Measurements from ENCODE around the gene KDM4B. TPM values are rescaled to one million over a fixed set of nuclear protein-coding genes. Genes with fewer than 3 reads are reported as not detected.
"Not testable (repeated sequence)": the region's sequence is repeated elsewhere in the genome, so short reads cannot be mapped to it uniquely, and the experiment has no call there.

KDM4B gene
- total RNA-seq, 1 donor from 2014 or later = 49.2 TPM

GRCh38 chr19:4971816-4972495 is 3.0 kb downstream of the KDM4B start:
- intact Hi-C loops (cut with micrococcal nuclease) = loop anchor here (10.0 kb wide), 1 partner anchor 53 kb away; no protein-coding TSS in a partner anchor

GRCh38 chr19:4972509-4973230 is 3.8 kb downstream of the KDM4B start:
- no peak for DNase-seq
- peaks cover 36% of the 10 kb centered on the region for H3K4me1 Mint-ChIP-seq
- peaks cover 21% of the 10 kb centered on the region for H3K36me3 Mint-ChIP-seq (ENCODE audit: low read depth)
- H3K27me3 Mint-ChIP-seq = no peaks in the 10 kb centered on the region
- peak overlapping the region; percentile 60 for H3K27ac Mint-ChIP-seq
- H3K9me3 Mint-ChIP-seq = no peaks in the 10 kb centered on the region
- H3K4me3 Mint-ChIP-seq = no peak overlapping the region
- intact Hi-C loops (cut with micrococcal nuclease) = loop anchor here (10.0 kb wide), 1 partner anchor 52 kb away; no protein-coding TSS in a partner anchor

More at GRCh38 chr19:4971816-4972495, 3.0 kb downstream of the KDM4B start:
- no peaks in the 10 kb centered on the region for H3K27me3 Mint-ChIP-seq
- H3K4me1 Mint-ChIP-seq = peaks cover 40% of the 10 kb centered on the region
- DNase-seq = no peak
- H3K4me3 Mint-ChIP-seq = peak overlapping the region; percentile 98
- no peak overlapping the region for H3K27ac Mint-ChIP-seq
- H3K36me3 Mint-ChIP-seq (ENCODE audit: low read depth) = peaks cover 17% of the 10 kb centered on the region
- no peaks in the 10 kb centered on the region for H3K9me3 Mint-ChIP-seq

- intact Hi-C loops (cut with micrococcal nuclease) = loop anchor here (10.0 kb wide), 1 partner anchor 50 kb away; no protein-coding TSS in a partner anchor
- H3K27ac Mint-ChIP-seq = no peak overlapping the region
- no peaks in the 10 kb centered on the region for H3K9me3 Mint-ChIP-seq
- peaks cover 22% of the 10 kb centered on the region for H3K36me3 Mint-ChIP-seq (ENCODE audit: low read depth)
- DNase-seq = no peak
- peaks cover 27% of the 10 kb centered on the region for H3K4me1 Mint-ChIP-seq
- no peak overlapping the region for H3K4me3 Mint-ChIP-seq
- no peaks in the 10 kb centered on the region for H3K27me3 Mint-ChIP-seq
Observed at GRCh38 chr19:4974880-4975469, 6.1 kb downstream of the KDM4B start.

- intact Hi-C loops (cut with micrococcal nuclease) = loop anchor here (10.0 kb wide), 1 partner anchor 49 kb away; no protein-coding TSS in a partner anchor
- Mint-ChIP-seq H3K4me1 (peaks cover 24% of the 10 kb centered on the region), H3K36me3 (ENCODE audit: low read depth) (peaks cover 22% of the 10 kb centered on the region)
- not testable (repeated sequence) for H3K9me3 Mint-ChIP-seq, H3K4me3 Mint-ChIP-seq, DNase-seq, H3K27me3 Mint-ChIP-seq, H3K27ac Mint-ChIP-seq
Observed at GRCh38 chr19:4975601-4976000, 6.7 kb downstream of the KDM4B start.

- no peaks in the 10 kb centered on the region for H3K9me3 Mint-ChIP-seq
- H3K4me1 Mint-ChIP-seq = peaks cover 15% of the 10 kb centered on the region
- H3K27me3 Mint-ChIP-seq = no peaks in the 10 kb centered on the region
- no peak overlapping the region for H3K27ac Mint-ChIP-seq
- intact Hi-C loops (cut with micrococcal nuclease) = loop anchor here (10.0 kb wide), 1 partner anchor 48 kb away; no protein-coding TSS in a partner anchor
- H3K36me3 Mint-ChIP-seq (ENCODE audit: low read depth) = peaks cover 17% of the 10 kb centered on the region
- DNase-seq = no peak
- no peak overlapping the region for H3K4me3 Mint-ChIP-seq
Observed at GRCh38 chr19:4976401-4977298, 7.7 kb downstream of the KDM4B start.

- Mint-ChIP-seq H3K27me3 (no peaks in the 10 kb centered on the region), H3K9me3 (no peaks in the 10 kb centered on the region), H3K4me3 (no peak overlapping the region), H3K4me1 (peaks cover 12% of the 10 kb centered on the region), H3K36me3 (ENCODE audit: low read depth) (peaks cover 17% of the 10 kb centered on the region), H3K27ac (no peak overlapping the region)
- no peak for DNase-seq
- intact Hi-C loops (cut with micrococcal nuclease) = loop anchor here (10.0 kb wide), 1 partner anchor 47 kb away; no protein-coding TSS in a partner anchor
Observed at GRCh38 chr19:4977299-4978174, 8.6 kb downstream of the KDM4B start.

GRCh38 chr19:4979211-4979807 is 10.4 kb downstream of the KDM4B start:
- Mint-ChIP-seq H3K9me3 (no peaks in the 10 kb centered on the region), H3K27me3 (no peaks in the 10 kb centered on the region), H3K4me1 (peaks cover 11% of the 10 kb centered on the region), H3K27ac (no peak overlapping the region), H3K36me3 (ENCODE audit: low read depth) (peaks cover 17% of the 10 kb centered on the region), H3K4me3 (no peak overlapping the region)
- intact Hi-C loops (cut with micrococcal nuclease) = loop anchor here (10.0 kb wide), 1 partner anchor 45 kb away; no protein-coding TSS in a partner anchor
- DNase-seq = no peak

GRCh38 chr19:4980067-4980466 is 11.2 kb downstream of the KDM4B start:
- H3K9me3 Mint-ChIP-seq = no peaks in the 10 kb centered on the region
- H3K27me3 Mint-ChIP-seq = no peaks in the 10 kb centered on the region
- H3K36me3 Mint-ChIP-seq (ENCODE audit: low read depth) = peaks cover 14% of the 10 kb centered on the region
- H3K4me1 Mint-ChIP-seq = peaks cover 8% of the 10 kb centered on the region
- no peak overlapping the region for H3K27ac Mint-ChIP-seq
- no peak overlapping the region for H3K4me3 Mint-ChIP-seq
- DNase-seq = no peak
- intact Hi-C loops (cut with micrococcal nuclease) = no loop called here

GRCh38 chr19:4980838-4981680 is 12.1 kb downstream of the KDM4B start:
- Mint-ChIP-seq H3K9me3 (no peaks in the 10 kb centered on the region), H3K4me3 (no peak overlapping the region), H3K27me3 (no peaks in the 10 kb centered on the region), H3K27ac (no peak overlapping the region), H3K4me1 (peaks cover 8% of the 10 kb centered on the region), H3K36me3 (ENCODE audit: low read depth) (peaks cover 14% of the 10 kb centered on the region)
- intact Hi-C loops (cut with micrococcal nuclease) = no loop called here
- no peak for DNase-seq

- H3K27ac Mint-ChIP-seq = peak overlapping the region; percentile 29
- H3K4me1 Mint-ChIP-seq = peaks cover 8% of the 10 kb centered on the region
- H3K36me3 Mint-ChIP-seq (ENCODE audit: low read depth) = peaks cover 11% of the 10 kb centered on the region
- H3K4me3 Mint-ChIP-seq = no peak overlapping the region
- intact Hi-C loops (cut with micrococcal nuclease) = no loop called here
- DNase-seq = no peak
- no peaks in the 10 kb centered on the region for H3K9me3 Mint-ChIP-seq
- H3K27me3 Mint-ChIP-seq = no peaks in the 10 kb centered on the region
Observed at GRCh38 chr19:4981681-4981958, 12.7 kb downstream of the KDM4B start.

- Mint-ChIP-seq H3K4me1 (peaks cover 13% of the 10 kb centered on the region), H3K4me3 (no peak overlapping the region), H3K9me3 (no peaks in the 10 kb centered on the region), H3K36me3 (ENCODE audit: low read depth) (peaks cover 2% of the 10 kb centered on the region), H3K27me3 (no peaks in the 10 kb centered on the region), H3K27ac (no peak overlapping the region)
- intact Hi-C loops (cut with micrococcal nuclease) = no loop called here
- no peak for DNase-seq
Observed at GRCh38 chr19:4983346-4984105, 14.6 kb downstream of the KDM4B start.
